Middle frontal gyrus (tissue), 1 donor: ENCODE data around the gene ZNF831.

ENCODE experiments used
- DNase-seq: peaks from one replicate; pipeline ENCODE4 v3.0.0-alpha.2; 2015; ENCODE audit warnings: low spot score; ENCODE audit errors: extremely low spot score

Gene ZNF831

DNA sequence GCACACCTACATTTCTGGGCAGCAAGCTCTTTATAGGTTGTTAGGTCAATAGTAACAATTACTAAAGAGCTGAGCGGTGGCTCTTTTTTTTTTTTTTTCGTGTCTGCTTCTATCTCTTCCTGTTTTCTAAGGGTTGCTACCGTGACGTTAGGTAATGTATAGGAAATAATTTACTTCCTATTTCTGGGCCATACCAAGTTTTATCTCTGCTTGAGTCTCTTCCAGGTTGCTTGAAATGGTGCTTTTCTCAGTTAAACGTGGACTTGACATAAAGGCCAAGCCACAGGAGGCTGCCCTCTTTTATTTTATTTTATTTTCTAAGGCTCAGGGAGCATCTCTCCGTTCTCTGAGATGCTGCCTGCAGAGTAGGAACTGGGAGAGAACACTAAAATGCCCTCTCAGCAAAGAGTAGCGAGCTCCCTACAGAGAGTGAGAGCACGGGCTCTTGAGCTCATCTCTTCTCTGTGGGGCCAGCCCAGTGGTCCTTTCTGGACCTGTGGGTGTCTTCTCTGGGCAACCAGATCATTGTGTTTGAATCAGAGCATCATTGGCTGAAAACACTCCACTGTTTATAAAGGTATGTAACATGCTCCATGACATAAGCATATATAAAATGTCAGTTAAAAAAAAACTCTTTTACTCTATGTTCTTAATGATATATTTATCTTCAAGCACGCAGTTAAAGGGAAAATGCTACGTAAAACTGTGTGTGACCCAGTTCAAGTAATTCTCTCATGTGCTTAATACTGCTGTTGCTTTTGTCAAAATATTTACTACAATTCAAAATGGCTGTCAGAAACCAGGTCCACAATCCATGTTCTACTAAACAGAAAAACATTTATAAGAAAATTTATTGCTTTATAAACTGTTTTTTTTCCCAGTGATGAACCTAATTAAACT is at the start of gene ZNF831:
ZNF831 (plus strand) TSS at position 191 of the 900 bp plus-strand sequence. CDS start 27,199 bp downstream, outside the sequence.
- DNase-seq, result no peak

DNA sequence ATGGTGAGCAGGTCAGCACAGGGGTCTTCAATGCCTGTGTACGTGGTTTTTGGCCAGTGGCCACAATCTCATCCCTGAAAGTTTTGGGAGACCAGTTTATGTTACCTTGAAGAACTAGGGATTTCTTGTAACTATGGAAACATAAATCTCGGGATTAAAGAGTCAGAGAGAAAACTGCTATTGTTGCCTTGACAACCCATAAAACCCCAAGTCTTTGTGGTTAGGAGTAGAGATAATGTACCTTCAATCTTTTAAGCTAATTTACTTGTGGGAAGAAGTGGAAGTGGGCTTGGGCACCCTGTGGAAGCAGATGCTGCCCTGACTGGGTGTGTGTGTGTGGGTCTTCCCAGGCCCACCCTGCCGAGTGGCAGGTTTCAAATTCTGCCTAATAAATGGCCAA is 46.1 kb upstream of the ZNF831 start:
- no peak for DNase-seq

DNA sequence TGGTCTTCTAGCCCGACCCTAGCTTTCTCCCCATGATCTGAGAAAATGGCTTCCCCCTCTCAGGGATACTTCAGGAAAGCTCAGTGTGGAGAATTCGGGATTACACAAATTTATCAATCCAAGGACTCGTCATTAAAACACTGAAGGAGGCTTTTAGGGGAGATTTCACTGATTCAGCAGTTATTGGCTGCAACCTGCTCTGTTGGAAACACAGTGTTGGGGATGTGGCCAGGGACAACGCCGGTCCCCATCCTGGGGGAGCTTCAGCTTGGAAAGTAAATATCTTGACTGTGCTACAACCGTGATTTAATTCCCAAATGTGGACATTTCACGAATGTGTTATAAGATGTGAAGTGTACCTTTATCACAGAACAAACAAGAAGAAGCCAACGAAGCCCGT is 44.8 kb upstream of the ZNF831 start:
- DNase-seq, result no peak

DNA sequence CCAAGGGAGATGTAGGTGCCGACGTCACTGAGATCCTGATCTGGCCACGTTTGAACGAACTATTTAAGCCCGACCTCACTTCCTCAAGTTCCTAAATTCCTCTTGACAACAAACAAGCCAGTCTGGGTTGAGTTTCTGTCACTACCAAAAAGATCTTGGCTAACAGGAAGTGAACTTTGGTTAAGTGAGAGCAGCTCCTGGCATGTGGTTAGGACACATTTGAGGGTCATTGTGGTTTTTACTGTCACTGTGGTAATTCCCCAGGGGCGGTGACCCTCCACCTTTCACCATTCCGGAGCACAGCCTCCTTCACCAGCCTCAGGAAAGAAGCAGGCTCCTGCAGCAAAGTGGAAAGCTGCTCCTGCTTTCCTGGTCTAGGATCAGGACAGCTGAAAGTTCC is 43.1 kb upstream of the ZNF831 start:
- no peak for DNase-seq

DNA sequence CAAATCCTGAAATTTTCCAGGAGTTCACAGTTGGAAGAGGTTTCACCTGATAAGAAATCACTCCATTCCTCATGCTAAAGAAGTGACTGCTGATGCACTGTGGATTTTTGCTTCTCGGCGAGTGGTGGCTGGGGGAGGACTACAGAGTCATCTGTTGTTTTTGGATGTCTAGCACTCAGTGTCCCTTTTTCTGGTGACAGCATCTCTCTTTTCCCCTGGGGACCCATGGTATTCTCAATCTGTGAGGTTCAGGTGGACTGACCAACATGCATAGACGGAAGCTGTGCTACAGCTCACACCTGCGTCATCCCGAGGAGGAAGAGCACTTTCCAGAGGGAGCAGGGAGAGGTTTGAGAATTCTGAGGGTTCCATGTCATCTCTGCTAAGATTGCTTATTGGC is 42.7 kb upstream of the ZNF831 start:
- DNase-seq, result no peak

DNA sequence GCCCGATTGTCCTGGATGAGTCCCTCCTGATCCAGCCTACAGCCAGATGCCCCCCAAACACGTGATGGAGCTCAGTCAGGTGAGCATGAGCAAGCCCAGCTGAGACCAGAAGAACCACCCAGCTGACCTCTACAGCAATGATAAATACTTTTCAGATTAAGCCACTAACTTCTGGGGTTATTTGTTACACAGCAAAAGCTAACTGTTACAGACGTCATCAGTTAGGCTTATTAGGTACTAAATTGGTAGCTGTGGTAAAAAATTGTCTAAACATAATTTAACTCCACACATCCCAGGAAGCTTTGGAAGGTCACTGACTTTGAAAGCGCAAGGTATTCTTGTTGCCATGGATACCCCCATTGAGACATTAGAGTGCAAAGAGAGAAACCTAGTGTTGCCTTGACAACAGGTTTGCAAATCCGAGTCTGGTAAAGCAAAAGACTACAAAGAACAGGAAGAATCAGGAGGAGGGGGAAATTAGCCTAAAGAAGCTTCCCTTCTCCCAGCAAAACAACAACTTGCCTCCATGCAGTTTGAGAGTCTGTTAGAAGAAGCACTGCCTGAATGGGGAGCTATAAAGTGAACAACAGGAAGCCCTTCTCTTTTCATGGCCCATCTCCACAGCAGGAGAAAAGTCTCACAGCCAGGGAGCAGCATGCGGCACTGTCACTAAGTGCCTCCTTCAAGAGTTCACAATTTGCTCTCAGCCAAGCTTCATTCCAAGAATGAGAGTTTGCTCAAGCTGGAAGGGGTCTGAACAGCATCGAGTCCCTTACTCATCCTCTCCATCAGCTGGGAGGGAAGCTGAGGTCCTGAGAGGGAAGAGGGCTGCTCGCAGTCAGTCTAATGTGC is 41.7 kb upstream of the ZNF831 start:
- DNase-seq, result no peak

DNA sequence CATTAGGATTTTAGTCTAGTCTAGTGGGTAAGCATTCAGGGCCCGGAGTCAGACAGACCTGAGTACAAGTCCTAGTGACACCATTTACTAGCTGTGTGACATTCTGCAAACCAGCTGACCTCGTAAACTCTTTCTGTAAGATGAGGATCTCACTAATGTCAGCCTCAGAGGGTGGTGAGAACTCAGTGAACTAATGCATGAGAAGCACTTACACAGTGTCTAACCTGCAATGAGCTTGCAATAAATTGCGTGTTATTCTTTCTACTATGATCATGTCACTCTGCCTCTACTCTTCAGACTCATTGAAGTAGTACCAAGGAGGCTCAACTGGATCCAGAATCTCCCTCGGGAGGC is 41.1 kb upstream of the ZNF831 start:
- DNase-seq, result no peak

DNA sequence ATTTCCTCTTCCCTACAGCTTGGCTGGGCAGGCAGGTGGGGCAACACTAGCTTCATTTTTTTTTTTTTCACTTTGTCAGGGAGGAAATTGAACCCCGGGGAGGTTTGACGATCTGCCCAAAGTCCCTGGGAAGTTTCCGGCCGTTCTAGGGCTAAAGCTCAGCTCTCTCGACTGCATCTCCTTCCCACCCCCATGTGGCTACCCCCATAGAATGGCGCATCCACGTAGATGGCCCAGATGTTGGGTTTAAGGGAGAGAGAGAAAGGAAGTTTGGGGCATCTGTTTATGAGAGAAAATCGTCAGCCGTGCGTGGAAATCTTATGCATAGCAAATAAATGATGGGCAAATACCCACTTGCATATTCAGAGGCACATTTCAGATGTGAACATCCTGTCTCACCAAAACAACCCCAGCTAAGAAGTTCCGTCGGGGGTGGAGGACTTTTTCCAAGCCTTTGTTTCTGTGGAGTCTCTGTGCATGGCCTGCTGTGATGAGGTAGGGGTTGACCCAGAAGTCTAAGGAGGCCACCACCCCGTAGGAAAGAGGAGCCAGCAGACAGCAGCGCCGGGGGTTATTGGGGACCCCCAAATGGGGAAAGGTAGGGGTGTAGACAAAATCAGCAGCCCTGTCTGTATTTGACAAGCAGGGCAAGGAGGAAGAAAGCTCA is 40.5 kb upstream of the ZNF831 start:
- DNase-seq, result no peak

DNA sequence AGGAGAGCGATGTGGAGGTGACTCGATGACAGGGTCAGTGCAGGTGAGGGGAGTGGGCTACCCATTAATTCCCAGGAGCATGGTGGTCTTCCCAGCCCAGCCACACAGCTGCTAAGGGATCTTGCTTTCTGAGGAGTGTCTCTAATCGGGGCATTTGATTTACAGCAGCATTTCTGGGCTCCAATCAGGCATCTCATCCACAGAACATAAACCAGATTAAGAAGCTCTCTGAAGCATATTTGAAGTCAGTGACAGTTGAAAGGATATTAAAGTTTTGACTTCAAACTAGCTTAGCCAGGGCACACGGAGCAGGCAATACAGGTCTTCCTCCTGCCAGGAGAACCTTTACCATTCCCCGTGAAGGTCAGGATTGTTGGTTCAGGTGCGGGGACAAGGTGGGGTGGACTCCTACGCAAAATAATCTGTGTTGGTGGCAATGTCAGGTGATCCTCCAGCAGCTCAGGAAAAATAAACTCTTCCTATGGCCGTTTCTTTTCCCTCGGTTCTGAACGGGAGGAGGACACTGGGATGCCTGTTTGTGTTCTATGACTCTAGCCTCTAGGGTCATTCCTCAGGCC is 39.9 kb upstream of the ZNF831 start:
- DNase-seq, result no peak

DNA sequence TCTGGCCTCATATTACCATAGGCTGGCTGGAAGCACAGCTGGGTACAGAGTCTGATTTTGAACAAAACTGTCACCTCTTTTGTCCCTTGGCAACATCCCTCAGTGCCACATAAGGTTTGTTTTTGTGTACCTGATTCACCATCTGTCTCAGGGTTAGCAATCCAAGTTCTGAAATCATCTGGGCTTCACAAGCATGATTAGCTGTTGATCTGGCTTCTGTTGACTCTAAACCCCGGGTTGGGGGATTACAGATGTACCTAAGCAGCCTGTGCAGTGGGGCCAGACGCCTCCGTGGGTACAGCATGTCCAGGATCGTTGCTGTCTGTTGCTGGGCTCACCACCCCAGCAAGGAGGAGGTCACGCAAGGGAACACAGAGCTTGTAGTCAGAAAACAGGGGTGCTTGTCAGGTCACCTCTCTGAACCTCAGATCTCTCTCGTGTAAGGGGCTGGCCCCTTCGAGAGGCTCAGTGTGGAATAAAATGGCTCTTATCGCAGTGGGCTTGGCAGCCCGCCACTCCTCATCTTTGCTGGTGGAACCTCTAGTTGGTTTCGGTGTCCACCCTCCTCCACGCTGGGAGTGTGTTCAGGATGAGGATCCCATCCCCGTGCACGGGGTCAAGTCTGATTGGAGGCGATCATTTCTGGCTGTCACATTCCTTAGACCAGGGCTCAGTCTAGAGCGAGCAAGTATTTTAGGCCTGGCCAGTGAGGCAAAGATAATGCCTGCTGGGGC is 39.2 kb upstream of the ZNF831 start:
- DNase-seq, result no peak

DNA sequence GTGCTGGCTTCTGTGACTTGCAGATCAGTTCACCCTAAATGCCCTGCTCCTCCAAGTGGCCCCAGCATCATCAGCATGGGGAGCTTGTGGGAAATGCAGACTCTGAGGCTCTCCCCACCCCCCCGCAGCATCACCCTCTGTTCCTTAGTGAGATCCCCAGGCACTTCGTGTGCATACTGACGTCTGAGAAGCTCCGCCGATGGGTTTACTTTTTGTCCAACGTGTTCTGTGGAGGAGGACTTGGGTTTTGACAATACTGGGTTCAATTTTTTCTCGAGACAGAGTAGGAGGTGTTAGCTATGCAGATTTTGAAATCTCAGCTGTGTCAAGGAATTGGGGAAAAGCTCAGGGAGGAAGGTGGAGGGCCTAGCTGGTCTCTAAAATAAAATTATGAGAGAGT is 38.3 kb upstream of the ZNF831 start:
- no peak for DNase-seq

DNA sequence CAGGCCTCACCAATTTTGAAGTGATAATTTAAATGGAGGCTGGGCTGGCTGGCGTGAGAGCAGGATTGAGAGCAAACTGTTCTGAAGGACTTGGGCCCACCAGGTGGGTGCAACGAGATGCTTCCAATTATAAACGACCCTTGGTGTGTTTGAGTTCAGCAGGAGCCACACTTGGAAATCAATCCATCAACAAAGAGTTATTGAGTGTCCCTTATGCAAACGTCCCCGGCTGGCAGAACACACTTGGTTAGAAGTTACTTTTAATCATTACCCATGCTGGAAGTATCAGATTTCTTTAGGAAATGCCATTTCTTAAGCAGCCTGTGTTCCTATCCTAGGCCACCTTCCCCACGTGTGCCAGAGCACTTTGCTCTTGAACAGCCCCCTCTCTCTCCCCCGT is 37.8 kb upstream of the ZNF831 start:
- no peak for DNase-seq

DNA sequence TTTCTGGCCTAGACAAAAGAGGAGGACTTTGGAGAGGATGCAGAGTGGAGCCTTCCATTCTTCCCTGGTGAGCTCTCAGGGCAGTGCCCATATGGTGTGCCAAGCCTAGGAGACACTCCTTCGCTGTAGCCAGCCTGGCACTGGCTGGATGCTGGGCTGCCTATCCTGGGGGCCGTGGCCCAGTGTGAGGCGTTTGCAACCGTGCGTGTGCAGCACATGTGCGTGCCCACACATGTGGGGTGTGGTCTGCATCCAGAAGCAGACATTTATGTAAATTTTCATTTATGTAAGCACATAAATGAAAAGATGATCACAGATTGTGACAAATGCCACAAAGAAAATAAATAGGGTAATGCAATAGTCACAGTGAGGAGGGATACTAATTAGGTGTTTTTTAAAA is 35.8 kb upstream of the ZNF831 start:
- DNase-seq, result no peak

DNA sequence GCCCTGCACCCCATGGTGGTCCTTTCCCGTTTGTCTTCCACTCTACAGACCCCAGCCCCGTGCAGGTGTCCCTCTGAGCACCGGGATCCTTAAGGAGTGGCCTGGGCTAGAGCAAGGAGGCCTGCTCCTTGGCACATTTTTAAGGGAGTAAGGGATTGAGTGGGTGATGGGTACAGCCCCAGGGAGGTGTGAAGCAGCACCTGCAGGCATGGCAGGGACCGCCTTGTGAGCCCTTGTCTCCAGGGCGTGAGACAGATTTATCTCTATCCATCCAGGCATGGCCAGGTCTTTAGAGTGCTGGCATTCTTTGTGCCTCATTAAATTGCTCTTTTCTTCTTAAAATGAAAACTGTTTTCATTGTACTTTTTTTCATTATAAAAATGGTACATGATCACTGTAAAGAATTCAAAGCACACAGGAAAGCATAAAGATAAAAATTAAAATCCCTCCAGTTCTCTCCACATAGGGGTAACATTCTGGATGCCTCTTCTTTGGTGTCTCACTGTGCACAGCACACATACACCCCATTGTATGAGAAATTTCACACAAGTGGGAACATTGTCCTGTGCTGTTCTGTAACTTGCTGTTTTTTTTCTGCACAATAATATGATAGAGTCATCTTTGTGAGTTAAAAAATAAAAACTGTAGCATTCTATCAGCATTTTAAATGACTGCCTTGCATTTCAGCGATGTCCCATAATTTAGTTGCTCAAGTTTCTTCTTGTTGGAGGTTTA is 31.9 kb upstream of the ZNF831 start:
- DNase-seq, result no peak

DNA sequence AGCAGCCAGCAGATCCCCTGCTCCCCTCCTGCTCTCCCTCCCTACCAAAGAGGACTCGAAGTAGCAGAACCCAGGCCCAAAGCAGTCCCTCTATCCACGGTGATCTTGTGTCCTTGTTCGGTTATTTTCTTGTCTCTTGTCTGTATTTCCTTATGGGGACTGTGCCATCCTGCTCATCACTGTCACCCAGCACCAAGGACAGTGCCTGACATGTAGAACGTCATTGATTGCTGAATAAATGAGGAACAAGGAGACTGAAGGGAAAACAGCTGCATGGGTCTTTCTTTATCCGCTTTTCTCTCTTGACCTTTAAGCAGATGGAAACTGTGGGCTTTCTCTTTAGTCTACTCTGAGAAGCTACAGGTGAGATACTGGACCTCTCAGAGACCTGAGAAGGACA is 29.4 kb upstream of the ZNF831 start:
- no peak for DNase-seq

DNA sequence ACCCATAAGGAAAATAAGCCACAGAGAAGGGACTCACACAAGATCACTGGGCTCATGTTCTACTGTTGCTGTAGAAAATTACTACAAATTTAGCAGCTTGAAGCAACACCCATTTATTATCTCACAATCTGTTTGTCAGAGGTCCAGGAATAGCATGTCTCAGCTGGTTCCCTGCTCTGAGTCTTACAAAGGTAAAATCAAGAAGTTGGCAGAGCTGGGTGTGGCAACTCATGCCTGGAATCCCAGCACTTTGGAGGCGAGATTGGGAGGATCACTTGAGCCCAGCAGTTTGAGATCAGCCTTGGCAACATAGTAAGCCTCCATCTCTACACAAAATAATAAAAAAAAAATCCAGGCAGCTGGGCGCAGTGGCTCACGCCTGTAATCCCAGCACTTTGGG is 28.5 kb upstream of the ZNF831 start:
- DNase-seq, result no peak

DNA sequence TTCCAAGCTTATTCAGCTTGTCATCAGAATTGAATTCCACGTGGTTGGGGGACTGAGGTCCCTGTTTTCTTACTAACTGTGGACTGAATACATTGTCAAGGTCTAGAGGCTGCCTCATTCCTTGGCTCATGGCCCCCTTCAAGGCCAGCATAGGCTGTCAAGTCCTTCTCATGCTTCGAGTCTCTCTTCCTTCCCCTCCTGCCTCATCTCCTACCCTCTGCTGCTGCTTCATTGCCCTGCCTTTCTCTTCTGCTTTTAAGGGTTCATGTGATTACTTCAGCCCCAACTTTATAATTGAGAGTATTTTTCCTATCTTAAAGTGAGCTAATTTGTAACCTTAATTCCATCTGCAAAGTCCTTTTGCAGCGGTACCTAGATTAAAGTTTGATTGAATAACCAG is 27.6 kb upstream of the ZNF831 start:
- no peak for DNase-seq

DNA sequence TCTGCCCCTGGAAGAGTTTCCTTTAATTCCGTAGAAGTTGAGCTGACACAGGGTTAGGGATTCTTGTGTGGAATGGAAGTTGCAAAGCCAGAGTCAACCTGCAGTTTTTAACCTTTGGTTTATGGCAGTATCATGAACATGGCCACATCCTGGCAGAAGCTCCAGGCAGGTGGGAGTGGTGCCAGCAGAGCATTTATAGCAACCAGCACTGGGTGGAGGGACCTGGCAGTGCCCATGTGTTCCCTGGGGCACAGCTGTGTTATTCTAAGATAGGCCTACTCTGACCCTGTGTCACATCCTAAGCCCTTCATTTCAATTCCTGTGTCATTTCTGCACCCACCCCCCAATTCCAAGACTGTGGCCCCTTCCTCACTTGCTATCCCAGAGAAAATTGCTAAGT is 26.1 kb upstream of the ZNF831 start:
- DNase-seq, result no peak

DNA sequence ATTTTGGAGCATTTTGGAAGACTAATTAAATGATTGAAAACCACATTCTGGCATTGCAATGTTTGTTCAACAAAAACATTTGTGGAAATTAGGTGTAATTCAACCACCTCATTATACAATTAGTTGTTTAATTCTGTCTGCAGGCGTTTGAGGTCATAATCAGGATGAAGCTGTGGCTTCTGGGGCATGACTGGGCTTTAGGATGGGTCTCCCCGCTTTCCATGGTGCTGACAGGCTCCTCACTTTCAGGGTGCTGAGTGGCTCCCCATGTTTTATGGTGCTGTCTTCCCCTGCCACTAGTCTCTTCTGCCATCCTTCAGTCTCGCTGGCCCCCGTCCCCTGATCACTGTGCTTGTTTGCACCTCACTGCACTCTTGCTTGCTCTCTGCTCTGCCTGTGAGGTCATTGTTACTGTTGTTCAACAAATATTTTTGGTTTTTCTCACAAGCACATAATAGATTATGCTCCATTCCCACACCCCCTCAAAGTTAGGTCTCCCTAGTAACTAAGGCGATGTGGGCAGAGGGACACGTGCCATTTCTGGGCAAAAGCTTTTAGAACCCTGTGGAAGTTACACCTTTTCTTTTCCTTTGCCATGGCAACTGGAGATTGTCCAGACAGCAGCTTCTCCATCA is 25.4 kb upstream of the ZNF831 start:
- DNase-seq, result no peak

DNA sequence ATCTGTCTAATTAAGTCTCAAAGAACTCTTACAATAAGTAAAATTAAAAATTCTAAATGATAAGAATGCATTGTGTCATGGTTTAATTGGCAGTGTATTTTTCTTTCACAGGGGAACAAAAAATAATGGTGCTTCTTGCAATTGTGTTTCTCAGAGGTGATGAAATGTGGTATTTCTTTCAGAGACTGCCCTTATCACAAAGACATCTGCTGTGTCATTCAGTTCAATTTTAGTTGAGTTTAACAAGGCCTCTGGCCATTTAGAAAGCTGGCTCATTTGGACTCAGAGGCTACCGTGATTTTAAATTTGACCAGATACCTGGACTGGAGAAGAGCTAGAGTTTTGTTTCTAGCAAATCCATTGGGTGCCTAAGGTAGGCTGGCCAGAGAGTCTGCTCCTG is 23.6 kb upstream of the ZNF831 start:
- no peak for DNase-seq
